HTR-8/SVneo (cell line): ENCODE results near the gene ARL13B.
"Not testable (repeated sequence)": the region's sequence is repeated elsewhere in the genome, so short reads cannot be mapped to it uniquely, and the experiment has no call there.

ENCODE experiments used
- DNase-seq: peaks from one replicate; pipeline ENCODE4 v3.0.0; 2011; ENCODE audit warnings: low spot score, mixed read lengths; ENCODE audit not compliant: insufficient read length
- FAIRE-seq: peaks from 2 replicates; lab custom pipeline; 2011; peaks lifted over from hg19 to GRCh38; lab: Jason Lieb, UNC

The ARL13B gene

DNA sequence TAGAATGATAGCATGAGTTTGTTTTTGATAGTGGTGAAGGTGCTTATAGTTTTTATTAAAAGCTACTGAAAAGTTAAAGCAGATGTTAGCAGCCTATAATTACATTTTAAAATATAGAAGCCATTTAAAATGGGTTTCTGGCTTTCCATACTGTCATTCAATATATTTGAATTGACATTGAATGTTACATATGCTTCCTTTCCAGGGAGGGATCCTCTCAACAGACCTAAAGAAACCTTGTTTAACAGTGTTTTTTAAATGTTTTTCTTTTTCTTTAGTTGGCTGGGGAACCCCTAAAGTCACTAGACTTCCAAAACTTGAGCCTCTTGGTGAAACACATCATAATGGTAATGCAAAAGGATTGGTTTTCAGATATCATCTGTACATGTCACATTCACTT, 70.6 kb downstream of the ARL13B start:
- no peak for FAIRE-seq
- no peak for DNase-seq

- no peak for FAIRE-seq
- no peak for DNase-seq
Measured at GRCh38 chr3:94061297-94061696, 81.3 kb downstream of the ARL13B start.

- FAIRE-seq (peak; percentile 69), DNase-seq (peak; percentile 84)
Measured at GRCh38 chr3:94062513-94063404, 82.8 kb downstream of the ARL13B start, which contains the start of the genes DHFR2 and NSUN3. Gene DHFR2, minus strand, starts transcription at chr3:94062916. Its CDS starts 1,405 bp downstream, at chr3:94061511. Gene NSUN3, plus strand, starts transcription at chr3:94063061. Its CDS starts 66 bp downstream, at chr3:94063127.

GRCh38 chr3:94063496-94064119, 83.7 kb downstream of the ARL13B start:
- no peak for DNase-seq

GRCh38 chr3:94064243-94064860, 84.4 kb downstream of the ARL13B start:
- DNase-seq, result no peak
- no peak for FAIRE-seq

More at GRCh38 chr3:94063496-94064119, 83.7 kb downstream of the ARL13B start:
- FAIRE-seq, result no peak

DNA sequence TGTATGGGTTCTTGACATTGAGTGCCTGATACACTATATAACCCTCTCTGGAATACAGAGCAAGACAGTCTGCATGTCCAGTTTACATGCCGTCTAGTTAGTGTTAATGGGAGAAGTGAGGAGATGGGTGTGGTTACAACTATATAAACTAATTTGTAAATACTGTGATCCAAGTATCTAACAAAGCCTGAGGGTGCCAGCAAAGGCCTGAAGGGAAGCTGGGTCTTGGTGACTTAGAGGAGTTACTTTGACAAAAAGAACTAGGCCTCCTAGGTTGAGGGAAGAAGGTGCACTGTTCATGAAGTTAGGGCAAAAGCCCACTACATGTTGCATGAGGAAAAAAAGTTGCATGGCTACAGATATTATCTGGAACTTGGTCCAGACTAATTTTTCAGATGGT, 85.2 kb downstream of the ARL13B start:
- FAIRE-seq (no peak), DNase-seq (no peak)

GRCh38 chr3:94065819-94066480, 86.0 kb downstream of the ARL13B start:
- no peak for DNase-seq
- FAIRE-seq, result no peak

- DNase-seq (no peak), FAIRE-seq (no peak)
Measured at GRCh38 chr3:94066506-94067500, 86.8 kb downstream of the ARL13B start.

- no peak for FAIRE-seq
- peak; percentile 3 for DNase-seq
Measured at GRCh38 chr3:94069194-94069813, 89.3 kb downstream of the ARL13B start.

DNA sequence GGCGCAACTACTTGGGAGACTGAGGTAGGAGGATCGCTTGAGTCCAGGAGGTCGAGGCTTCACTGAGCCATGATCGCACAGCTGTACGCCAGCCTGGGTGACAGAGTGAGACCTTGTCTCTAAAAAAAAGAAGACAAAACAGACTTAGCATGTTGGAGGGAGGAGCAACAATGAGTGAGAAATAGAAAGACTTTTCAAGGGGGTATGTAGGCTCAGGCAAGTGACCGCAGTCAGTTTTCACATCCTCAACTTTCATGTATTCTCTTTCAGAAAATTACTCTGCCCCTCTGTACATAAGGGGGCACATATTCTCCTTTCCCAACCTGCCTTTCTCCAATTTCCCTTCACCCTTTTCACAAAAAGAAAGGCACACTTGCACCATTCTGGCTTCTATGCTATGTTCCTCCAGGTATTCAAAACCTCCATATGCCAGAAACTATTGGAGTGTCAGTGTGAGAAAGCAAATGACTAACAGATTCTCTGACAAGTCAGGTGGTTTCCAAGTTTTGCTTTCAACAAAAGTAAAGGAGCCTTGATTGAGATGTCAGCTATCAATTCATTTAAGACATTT, 90.5 kb downstream of the ARL13B start:
- no peak for DNase-seq
- no peak for FAIRE-seq

DNA sequence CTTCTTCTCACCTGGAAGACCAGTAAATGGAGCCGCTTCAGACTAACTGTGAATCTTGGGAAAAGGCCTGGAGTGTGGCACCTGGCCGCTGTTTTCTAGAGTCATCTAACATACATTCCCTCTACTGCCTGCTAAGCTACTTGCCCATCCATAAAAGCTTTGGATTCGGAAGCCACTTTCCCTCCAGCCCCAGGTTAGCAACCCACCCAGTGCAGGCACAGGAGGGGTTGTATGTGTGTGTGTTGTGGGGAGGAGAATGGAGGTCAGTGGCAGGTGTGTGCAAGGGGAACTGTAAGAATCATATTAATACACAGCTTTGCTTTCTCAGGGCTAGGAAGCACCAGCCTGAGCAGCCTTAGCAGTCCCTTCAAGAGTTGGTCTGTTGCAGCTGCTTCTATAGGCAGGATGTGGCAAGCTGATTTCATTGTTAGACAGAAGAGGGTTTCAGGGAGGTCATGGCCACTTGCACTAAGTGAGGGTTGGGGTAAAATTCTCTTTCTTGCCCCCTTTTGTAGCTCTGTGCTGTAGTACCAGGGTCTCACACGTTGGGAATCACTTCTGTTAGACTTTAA, 91.8 kb downstream of the ARL13B start:
- no peak for FAIRE-seq

DNA sequence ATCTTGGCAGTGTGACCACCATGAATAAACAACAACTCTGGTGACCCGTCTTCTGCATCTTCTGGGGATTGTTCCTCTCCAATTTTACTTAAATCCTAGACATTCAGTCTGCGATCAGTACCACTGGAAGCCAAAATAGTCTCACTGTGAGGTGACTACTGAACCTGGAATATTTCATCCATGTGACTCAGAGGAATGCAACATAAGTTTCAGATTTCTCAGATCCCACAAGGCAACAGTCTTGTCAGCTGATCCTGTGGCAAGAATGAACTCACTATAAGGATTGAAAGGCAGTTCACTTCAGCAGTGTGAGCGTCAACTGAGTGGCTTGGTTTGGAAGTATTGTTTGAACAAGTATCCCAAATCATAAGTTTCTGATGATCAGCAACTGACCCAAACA, 96.1 kb downstream of the ARL13B start:
- DNase-seq (no peak), FAIRE-seq (no peak)

More for the DNA sequence above, 91.8 kb downstream of the ARL13B start:
- no peak for DNase-seq

DNA sequence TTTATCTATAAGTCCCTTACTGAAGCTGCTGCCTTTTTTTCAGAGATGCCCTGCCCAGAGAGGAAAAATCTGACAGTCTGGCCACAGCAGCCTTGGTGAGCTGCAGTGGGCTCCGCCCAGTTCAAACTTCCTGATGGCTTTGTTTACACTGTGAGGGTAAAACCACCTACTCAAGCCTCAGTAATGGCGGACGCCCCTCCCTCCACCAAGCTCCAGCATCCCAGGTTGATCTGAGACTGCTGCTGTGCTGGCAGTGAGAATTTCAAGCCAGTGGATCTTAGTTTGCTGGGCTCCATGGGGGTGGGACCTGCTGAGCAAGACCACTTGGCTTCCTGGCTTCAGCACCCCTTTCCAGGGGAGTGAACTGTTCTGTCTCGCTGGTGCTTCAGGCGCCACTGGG, 100.6 kb downstream of the ARL13B start:
- not testable (repeated sequence) for DNase-seq, FAIRE-seq

DNA sequence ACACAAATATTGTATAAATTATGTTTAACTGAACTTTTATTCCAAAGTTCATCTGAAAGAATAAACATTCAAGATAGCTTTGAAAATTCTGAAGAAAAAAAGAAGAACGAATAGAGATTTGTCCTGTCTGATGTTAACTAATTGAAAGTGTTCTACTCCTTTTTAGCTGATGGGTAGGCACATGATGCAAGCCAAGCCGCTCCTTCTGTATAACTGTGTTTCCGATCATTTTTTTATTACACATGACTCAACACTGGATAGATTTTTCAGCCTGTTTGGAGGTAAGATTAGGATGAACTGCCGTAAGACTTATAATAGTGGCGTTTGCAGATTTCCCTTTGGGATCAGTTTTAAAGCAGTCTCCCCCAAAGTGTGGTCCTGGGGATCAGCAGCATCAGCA, 101.9 kb downstream of the ARL13B start:
- DNase-seq, result no peak

DNA sequence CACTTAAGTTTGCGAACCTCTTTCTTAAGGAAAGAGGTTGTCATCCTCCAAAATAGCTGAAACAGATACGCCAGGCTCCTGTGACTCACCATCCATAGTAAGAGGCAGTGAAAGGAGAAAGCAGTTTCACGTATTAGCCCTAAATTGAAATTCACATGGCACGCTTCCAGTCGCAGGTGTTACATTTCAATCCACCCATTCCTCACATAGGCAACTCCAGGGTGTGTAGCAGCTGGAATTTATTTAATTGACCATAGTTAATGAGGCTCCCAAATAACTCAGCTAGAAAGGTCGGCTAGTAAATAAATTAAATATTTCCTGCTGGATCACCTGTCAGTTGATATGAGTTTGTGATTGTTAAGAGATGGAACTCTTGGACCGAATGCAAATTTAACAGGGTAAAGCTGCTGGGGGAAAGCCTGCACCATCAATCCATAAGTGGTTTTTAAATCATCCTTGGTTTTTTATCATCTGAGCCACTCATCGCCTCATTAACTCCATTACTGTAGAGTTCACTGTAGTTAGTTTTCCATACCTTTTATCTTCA, 102.5 kb downstream of the ARL13B start:
- DNase-seq, result no peak
- no peak for FAIRE-seq

More for the DNA sequence above, 101.9 kb downstream of the ARL13B start:
- FAIRE-seq, result no peak

GRCh38 chr3:94083261-94083660, 103.3 kb downstream of the ARL13B start:
- no peak for DNase-seq
- FAIRE-seq, result no peak

- DNase-seq (no peak), FAIRE-seq (no peak)
Measured at GRCh38 chr3:94089126-94089525, 109.2 kb downstream of the ARL13B start.

DNA sequence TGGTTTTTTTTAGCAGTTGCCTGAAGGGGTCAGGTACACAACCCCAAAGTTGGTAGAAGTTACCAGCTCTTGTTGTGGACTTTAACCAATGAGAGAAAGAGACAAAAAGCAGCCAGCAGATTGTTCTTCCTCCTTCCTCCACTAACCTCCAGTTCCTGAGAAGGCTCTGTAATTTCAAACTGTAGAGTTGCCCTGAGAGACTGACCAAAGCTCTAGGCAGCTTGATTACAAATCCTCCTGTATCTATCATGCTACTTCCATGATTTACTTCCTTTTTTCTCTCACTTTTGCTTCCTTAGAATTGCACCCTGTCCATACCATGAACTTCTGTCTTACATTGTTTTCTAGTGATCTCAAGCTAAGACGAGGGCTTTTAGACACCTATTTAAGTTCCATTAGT, 112.1 kb downstream of the ARL13B start:
- no peak for DNase-seq
- no peak for FAIRE-seq
